ENCODE measurements around the gene BRWD1.

DNA sequence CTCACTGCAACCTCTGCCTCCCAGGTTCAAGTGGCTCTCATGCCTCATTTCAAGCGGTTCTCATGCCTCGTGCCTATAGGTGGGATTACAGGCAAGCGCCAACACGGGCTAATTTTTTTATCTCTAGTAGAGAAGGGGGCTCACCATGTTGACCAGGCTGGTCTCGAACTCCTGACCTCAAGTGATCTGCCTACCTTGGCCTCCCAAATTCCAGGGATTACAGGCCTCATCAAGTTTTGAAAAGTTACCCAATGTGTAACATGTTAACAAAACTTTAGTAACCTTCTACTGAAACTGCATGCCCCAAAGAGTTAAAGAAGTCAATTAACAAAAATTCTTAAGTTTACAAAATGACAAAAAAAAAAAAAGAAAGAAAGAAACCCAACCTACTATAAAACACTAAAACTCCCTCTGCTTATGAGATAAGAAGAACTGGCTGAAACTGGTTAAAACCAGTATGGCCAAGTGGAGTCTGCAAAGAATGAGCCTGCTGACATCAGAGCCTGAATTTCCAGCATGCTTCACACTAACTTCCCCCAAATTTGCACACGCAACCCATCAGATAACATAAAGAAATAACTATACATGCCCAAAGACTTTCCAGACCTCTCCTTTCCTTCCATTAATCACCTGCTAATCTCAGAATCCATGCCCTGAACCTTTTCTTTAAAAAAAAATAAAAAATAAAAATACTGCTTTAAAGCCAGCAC, 104.7 kb downstream of the BRWD1 start:
- TF ChIP-seq HDAC2 (CRISPR knock-in tag; IDR thresholded peaks at IDR 0.05) (no peak), ZBTB21 (CRISPR knock-in tag; IDR thresholded peaks at IDR 0.05) (no peak), UBTF (CRISPR knock-in tag; IDR thresholded peaks at IDR 0.05) (no peak), HMGXB3 (CRISPR knock-in tag; IDR thresholded peaks at IDR 0.05; ENCODE audit: borderline replicate concordance) (no peak), ZNF660 (CRISPR knock-in tag; IDR thresholded peaks at IDR 0.05; ENCODE audit: borderline replicate concordance, low read depth) (no peak), ZNF550 (CRISPR knock-in tag; IDR thresholded peaks at IDR 0.05; ENCODE audit: borderline replicate concordance) (no peak), TCF7L2 (IDR thresholded peaks at IDR 0.05; ENCODE audit: low read depth, low read length) (no peak), FOXP4 (CRISPR knock-in tag; IDR thresholded peaks at IDR 0.05) (no peak), CBX5 (CRISPR knock-in tag; IDR thresholded peaks at IDR 0.05; ENCODE audit: borderline replicate concordance) (no peak)
